Activated CD8-positive, alpha-beta memory T cell treated with anti-CD3 and anti-CD28 coated beads, Interleukin-2, amount 50 U/mL, for 1 hour (primary cell): ENCODE results near the gene CAMK1D.

Experiments
- DNase-seq: peaks from one replicate; pipeline ENCODE4 v3.0.0-alpha.2; 2020; ENCODE audit errors: extremely low read depth

CAMK1D gene

DNA sequence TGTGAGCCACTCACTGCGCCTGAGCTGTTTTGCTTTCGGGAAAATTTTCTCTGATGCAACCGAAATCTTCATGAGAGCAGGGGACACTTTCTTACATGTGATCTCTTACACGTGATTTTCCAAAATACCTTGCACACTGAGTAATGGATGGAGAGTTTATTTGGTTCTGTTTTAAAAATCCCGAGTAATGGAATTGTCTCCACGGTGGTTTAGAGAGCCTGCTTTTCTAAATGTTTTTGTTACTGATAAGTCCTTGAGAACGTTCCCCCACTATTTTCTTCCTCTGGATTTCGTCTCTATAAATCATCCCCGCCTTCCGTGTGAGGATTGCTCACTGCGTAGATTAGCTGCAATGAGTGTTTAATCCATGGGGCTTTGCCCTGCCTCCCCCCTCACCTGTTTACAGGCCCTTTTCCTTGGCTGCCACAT, 25.7 kb downstream of the CAMK1D start:
- DNase-seq: no peak

DNA sequence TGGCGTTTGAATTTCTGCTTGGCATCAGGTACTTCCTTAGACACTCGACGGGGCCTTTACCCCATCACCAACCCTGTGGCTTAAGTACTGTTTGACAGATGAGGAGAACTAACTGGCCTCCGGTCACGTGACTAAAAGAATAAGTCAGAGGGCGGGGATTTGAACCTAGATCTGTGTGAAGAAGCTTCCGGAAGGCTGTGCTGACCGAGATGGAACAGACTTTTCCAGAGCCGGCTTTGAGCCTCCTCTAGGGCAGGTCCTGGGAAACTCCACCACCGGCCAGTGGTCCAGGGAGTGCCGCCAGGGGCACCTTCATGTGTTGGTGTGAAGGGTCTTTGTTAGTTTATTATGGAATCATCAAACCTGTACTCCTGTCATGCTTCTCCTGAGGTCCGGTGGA, 26.9 kb downstream of the CAMK1D start:
- DNase-seq: no peak

DNA sequence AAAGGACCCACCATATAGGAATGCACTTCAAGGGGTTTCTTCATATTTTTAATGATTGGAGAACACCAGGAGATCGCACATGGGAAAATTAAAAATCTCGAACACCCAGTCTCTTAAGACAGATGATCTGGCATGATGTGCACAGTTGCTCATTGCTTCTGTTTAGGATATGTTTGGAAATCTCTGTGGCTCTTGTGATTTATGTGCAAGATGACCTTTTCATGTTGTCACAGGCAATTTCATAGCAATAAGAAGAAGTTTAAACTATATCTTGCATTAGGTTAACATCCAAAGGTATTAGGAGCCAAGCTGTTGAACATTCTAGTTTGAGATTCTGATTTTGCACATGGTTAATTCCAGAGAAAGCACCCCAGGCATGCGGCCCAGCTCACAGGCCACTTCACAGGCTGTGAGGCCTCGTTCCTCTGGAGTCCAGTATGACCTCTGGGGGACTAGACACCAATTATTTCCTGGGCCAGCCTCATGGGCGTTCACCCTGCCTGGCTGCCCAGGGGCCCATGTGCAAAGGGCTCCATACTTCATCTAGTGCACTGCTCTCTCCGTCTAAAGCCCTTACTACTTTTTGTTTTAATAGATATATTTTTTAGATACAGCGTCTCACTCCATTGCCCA, 28.4 kb downstream of the CAMK1D start:
- DNase-seq: no peak

DNA sequence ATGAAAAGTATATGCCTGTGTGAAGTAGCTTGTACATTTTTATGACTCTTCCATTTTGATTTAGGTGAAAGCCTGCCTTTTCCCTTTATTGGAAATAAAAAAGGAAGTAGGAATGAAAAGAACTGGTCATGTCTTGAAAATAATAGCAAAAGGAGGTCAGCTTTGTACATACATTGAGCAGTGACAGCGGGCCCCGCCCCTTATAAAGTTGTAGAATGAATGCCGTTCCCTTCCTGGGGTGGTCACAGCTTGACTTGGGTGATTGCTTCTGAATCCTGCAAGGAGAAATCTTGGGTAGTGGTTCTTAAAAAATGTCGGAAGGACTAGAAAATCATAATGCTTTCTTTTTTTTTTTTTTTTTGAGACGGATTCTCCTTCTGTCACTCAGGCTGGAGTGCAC, 31.7 kb downstream of the CAMK1D start:
- DNase-seq: no peak

DNA sequence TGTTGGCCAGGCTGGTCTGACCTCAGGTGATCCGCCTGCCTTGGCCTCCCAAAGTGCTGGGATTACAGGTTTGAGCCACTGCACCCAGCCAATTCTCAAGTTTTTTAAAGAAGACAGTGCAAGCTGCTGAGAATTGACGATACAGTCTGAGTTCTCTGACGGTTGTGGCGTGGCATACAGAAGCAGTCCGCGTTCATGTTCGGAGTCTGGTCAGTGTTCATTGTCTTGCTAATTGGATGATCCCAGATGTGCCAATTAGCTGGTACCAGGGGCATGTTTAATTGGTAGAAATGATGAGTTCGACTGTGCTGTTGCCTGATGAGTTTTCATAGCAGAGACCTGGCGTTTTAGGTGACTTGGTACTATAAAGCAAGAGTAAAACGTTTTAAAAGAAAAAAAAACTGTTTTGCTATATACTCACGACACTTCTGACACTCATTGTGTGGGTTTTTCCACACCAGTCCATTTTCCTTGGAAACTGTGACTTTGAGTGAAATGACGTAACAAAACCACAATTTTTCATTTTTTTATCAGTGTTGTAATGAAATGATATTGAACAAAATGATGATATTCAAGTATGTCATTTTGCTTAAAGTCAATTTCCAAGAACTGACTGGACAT, 32.3 kb downstream of the CAMK1D start:
- no peak for DNase-seq

DNA sequence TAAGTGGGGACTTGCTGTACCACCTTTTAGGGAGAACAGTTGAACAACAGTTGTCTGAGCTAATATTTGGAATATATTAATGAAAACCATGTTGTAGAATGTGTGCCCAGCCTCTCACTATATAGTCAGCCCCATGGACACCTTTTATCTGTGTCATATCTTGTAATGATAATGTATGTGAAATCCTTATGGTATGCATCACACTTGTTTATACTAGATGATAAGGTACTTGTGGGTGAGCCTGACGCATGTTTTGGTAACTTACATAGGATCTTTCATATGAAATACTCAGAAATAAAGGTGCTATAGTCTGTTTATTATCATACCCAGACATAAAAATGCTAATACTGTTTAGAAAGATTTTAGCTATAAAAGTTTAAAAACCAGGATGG, 32.8 kb downstream of the CAMK1D start:
- DNase-seq: no peak

DNA sequence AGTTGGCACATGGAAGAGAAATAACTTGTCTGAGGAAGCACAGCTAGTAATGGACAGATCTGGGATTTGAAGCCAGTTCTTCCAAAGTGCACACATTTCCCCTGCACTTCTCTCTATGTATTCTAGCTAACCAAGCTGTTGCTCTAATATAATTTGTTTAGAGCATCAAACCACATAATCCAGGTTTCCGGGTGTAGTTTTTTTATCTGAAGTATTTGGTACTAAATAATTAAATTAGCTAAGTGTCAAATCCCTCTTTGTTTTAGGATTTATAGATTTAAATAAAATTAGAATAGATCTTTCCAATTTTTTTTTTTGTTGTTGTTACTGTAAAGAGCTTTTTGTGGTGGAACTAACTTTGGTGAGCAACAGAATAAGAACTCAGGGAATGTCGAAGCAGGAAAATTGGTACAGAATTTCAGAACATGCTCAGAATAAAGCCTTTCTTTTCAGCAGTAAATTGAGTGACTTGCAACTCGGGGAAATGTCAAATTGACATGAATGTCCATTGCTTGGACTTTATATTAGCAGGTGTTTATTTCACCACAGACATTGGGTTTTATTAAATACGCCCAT, 33.7 kb downstream of the CAMK1D start:
- no peak for DNase-seq

DNA sequence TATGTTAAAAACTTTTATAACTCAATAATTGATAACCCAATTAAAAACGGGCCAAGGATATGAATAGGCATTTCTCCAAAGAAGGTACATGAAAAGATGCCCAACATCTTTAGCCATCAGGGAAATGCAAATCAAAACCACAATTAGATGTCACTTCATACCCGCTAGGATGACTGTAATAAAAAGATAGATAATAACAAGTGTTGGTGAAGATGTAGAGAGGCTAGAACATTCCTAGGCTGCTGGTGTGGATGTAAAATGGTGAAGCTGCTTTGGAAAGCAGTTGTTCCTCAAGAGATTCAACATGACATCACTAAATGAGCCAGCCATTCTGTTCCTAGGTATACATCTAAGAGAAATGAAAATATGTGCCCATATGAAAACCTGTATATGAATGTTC, 35.6 kb downstream of the CAMK1D start:
- no peak for DNase-seq

DNA sequence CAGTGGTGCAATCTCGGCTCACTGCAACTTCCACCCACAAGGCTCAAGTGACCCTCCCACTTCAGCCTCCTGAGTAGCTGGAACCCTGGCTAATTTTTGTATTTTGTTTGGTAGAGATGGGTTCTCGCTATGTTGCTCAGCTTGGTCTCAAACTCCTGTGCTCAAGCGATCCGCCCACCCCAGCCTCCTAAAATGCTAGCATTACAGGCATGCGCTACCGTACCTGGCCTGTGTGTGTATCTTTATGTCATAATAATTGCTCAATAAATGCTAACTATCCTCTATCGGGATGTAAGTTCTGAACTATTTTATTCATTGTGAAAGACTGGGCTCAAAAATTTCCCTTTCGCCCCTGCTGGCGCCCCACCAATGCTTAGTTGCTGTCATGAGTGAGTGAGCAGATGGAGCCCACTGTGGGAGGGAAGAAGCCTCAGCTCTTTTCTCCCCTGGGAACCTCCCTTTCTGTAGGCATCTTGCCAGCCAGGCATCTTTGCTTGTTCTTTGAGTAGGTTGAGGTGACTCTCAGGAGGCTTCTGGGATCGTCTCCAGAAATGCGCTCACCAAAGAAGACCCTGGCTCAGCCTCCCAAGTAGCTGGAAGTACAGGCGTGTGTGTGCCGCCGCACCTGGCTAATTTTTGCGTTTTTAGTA, 38.3 kb downstream of the CAMK1D start:
- no peak for DNase-seq

DNA sequence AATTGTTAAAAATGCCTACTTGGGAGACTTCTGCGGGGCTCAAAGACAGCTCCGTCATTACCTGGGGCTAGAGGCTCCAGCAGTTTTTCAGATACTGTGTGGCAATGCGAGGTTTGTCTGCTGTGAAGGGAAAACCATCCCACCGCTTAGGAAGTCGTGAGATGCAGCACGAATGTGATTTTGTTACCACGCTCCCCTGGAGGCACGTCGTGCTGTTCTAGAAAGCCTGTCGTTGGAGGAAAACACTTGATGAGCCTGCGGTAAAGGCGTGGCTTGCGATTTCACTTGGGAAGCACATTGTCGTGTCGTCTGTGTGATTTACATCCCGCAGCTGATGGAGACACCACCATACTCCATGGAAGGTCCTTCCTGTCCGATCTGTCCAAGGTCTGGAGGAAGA, 39.3 kb downstream of the CAMK1D start:
- DNase-seq: no peak

DNA sequence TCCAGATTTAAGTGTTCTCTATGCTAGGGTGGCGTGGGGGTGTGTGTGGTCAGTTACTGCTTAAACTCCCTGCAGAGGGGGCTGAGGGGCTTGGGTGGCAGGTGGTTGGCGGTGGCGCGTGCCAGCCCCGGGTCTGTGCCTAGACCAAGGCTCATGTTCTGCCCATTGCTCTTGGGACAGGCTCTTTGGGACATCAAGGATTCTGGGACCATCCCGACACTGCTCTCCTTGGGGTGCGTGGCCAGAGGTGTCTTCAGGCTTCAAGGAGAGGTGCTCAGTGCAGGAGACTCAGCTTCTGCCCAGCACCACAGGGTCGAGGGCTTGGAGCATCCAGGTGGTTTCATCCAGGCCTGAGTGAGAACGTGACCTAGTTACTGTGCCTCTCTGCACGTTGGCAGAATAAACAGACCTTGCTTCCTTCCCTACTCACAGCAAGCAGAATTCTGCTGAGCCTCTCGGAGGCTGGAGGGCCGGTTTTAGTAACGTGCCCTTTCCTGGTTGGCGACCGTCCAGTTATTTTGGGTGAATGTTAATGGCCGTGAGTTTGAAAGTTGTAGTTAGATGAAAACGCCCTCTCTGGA, 39.9 kb downstream of the CAMK1D start:
- DNase-seq: no peak

DNA sequence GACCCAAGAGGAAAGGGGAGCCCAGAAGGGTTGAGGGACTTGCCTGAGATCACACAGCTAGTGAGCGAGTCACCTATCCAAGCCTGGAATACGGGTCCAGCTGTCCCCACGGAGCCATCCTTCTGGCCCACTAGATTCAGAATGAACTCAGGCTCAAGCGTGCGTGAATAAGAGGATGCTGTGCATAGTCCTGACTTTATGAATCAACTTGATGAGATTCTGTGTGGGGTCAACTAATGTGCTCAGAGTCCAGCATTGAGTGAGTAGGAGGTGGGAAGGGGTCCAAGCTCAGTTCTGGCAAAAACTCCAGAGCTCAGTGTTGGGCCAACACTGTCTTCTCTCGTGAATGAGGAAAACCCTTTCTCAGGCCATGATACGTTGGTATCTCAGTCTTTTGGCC, 41.4 kb downstream of the CAMK1D start:
- DNase-seq: no peak

DNA sequence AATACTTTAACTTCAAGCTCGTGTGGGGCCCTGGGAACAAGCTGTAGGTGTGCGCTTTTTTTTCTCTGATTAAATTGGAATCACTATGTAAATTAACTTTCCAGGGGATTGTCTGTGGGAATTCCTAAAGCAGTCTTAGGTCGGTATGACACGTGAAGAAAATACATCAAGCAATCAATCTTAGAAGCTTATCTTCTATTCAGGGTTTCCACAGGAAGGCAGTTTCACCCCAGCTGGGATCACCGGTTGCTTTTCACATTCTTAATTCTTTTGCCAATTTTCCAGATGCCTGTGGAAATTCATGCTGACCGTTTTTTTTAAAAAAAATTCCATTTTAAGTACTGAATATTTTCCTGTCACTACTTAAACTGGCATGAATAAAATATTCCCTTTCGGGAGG, 41.9 kb downstream of the CAMK1D start:
- DNase-seq: no peak

DNA sequence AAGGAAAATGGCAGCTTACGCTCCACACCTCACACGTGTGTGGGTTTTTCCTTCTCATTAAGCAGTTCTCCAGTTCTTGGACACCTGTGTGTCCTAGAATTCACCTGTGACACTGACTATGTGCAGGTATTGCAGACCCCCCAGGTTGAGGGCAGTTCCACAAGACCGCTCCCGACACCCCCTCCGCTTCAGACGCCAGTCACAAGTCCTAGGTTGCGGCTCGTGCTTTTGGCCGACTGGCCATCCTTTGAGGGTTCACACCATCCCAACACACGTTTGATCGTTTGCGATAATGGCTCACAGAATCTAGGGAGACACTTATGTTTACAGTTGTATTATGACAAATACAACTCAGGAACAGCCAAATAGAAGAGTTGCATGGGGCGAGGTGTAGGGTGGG, 44.5 kb downstream of the CAMK1D start:
- DNase-seq: no peak

DNA sequence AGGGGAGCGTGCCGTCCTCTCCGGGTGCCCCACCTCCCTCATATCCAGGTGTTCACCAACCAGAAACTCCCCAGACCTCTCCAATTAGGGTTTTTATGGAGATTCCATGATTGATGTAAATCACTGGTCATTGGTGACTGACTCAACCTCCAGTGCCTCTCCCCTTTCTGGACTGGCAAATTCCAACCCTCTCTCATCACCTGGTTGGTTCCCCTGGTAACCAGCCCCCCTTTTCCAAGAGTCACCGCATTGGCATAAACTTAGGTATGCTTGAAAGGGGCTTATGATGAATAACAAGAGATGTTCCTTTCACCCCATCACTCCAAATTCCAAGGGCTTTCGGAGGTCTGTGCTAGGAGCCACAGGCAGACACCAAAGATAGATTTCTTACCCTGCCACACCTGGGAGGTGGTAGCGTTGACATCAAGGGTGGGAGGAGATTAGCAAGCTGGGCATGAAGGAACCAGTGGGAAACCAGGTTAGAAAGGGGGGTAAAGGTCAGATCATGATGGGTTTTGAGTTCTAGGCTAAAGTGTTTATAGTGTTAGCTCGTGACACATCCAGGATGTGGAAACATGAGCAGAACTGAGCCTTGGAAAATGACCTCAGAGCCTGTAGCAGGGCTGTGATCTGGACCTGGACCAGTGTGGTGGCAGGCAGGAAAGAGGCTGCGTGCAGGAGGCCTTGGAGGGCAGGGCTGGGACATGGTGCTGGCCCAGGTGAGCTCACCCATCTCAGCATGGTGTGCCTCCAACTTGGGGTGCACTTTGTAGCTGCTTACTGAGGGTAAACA, 45.1 kb downstream of the CAMK1D start:
- no peak for DNase-seq

DNA sequence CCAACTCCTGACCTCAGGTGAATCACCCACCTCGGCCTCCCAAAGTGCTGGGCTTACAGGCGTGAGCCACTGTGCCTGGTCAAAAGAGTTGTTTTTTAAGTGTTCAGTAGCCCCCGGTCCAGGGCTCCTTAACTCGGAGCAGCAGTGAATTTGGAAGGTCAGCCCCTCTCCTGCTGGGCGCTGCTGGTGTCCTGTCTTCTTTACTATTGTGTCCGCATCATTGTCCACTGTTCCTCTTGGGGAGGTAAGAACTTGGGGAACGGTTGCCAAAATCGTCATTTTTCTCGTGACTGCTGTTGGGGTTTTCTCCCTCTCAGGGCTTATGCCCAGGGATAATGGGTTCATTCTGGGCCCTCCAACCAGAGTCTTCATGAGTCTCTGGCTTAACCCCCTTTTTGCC, 46.7 kb downstream of the CAMK1D start:
- no peak for DNase-seq

DNA sequence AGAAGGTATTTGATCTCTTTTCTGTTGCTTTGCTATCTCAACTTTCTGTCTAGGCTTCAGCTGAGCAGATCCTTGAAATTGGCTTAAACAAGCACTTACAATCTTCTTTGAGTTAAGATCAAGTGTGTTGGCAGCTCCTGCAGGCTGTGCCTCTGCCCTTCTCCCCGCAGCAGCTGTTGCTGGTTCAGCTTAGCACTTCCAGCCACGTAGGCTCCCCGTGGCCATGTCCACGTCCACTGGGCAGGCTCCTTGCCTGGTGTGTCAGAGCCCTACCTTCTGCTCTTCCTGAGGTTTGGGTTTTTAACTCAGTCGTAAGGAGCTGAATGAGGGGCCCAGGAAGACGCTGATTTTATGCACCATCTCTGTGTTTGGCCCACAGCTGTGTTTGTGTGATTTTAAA, 47.2 kb downstream of the CAMK1D start:
- no peak for DNase-seq

DNA sequence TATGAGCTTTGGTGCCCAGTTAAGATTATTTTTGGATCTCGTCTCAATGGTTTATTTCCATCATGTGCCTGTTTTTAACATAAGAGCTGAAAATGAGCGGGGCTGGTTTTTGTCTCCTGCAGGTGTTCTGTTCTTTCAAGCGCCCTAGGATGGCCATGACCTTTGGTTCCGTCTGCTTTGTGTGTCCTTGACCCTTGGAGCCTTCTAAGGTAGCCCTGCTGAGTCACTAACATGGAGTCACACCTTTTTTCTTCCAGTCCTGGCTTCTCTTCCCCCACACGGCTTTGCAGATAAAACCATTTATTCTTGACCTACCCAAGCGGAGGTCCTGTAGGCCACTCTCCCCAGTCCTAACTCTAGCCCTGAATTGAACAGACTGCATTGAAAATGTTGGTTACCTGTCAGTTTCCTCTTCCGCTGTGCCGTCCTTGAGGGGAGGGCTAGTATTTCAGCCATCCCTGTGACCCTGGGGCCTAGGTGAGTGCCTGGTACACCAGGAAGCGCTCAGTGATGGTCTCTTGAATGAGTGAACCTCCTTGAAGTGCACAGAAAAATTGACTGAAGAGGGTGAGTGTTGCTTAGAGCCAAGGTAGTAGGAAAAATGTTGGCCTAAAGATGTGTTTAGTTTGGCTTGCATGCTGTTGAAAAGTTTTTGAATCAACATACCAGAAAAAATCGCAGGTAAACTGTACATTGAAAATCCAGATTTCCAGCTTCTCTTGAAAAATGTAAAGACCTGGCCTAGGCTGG, 48.0 kb downstream of the CAMK1D start:
- no peak for DNase-seq

DNA sequence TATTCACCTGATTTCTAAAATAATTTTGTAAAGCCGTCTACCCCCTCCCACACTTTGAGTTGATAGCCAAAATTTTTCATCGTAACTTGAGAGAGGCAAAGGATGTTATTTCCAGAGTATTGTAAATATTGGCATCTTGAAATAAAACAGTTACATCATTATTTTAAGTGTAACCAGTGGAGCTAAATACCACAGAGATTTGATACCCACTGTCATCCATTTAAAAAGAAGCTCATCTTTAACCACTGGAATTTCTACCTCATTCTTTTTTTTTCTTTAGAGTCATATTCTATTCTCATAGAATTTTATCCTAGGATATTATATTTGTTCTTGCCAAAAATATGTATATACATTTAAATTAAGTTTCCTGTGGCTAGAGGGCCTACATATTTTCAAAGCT, 48.6 kb downstream of the CAMK1D start:
- DNase-seq: no peak

DNA sequence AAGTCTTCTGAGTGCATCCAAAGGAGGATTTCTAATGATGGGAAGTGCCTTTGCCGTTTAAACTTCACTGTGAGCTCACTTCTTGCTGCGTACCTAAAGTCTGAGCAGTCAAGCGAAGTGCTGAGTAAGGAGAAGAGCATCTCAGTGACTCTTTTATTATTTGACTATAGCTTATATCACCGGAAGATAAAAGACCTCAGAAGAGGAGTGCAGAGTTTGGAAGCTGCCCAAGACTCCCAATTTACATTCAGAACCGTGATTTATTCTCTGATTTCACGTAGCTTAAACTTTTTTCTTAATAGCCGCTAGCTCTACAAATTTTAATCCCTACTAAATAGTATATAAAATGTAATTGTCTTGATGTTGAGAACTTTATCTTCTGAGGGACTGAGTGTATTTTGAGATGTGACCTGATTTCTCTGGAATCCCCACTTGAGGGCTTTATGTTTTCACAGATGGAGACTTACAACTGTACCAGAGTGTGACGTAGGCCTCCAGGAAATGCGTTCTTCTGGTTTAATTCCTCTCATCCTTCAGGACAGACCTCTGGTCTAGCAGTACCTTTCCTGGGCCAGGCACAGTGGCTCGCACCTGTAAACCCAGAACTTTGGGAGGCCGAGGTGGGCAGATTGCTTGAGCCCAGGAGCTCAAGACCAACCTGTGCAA, 51.1 kb downstream of the CAMK1D start:
- DNase-seq: no peak

DNA sequence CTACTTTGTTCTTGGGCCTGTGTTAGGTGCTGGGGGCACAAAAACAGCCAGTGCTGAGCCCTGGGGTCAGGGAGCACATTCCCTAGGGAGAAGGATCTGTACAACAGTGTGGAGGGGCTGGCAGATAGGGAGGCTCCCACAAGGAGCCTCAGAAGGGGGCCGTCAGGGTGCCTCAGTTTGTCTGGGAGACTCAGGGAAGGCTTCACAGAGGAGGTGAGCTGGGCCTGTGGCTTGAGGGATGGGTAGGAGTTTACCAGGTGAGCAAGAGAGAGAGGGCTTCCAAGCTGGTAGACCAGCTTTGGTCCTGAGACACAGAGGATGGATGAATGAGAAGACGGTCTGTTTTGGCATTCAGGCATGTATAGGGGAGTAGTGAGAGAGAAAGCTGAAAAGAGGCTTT, 52.1 kb downstream of the CAMK1D start:
- no peak for DNase-seq
